Activated CD8-positive, alpha-beta T cell treated with anti-CD3 and anti-CD28 coated beads for 36 hours (primary cell): ENCODE data around the gene DNAJC27. TPM values are rescaled to one million over a fixed set of nuclear protein-coding genes. Genes with fewer than 3 reads are reported as not detected.

Experiments used
- ATAC-seq: fragments of 200-7000 bp; cut with Tn5 transposase; one replicate; pipeline ENCODE4 v1.10.0; 2021; ENCODE audit warnings: mild to moderate bottlenecking, moderate library complexity
- CTCF ChIA-PET: fragments of 350-600 bp; sonication (Branson Sonifier 250); formaldehyde crosslinking; loops from one replicate; lab custom pipeline; 2021; ENCODE audit warnings: antibody characterized with exemption; lab: Charles Lee
- POLR2A ChIA-PET: fragments of 350-600 bp; sonication (Branson Sonifier 250); formaldehyde crosslinking; loops from one replicate; lab custom pipeline; 2021; ENCODE audit warnings: antibody characterized with exemption; lab: Charles Lee
- DNase-seq: peaks from one replicate; pipeline ENCODE4 v3.0.0-alpha.2; 2020
- H3K27ac Mint-ChIP-seq: one replicate; pipeline ENCODE4 v1.8.0; 2021; ENCODE audit warnings: mild to moderate bottlenecking, mixed read lengths
- H3K27me3 Mint-ChIP-seq: one replicate; pipeline ENCODE4 v1.8.0; 2021; ENCODE audit warnings: mixed read lengths
- H3K36me3 Mint-ChIP-seq: one replicate; pipeline ENCODE4 v1.8.0; 2021; ENCODE audit warnings: low read depth, mixed read lengths
- H3K4me1 Mint-ChIP-seq: one replicate; pipeline ENCODE4 v1.8.0; 2021; ENCODE audit warnings: low read depth, mixed read lengths
- H3K4me3 Mint-ChIP-seq: one replicate; pipeline ENCODE4 v1.8.0; 2021; ENCODE audit warnings: mild to moderate bottlenecking, moderate library complexity, mixed read lengths
- H3K9me3 Mint-ChIP-seq: one replicate; pipeline ENCODE4 v1.8.0; 2021; ENCODE audit warnings: mixed read lengths
- intact Hi-C: fragments of 100-400 bp; cut with micrococcal nuclease; formaldehyde crosslinking; loops from one replicate; pipeline ENCODE4 v1.10.0; 2022
- total RNA-seq, 2 experiments: library from RNA; stranded (reverse); gene quantifications; one replicate each; pipeline ENCODE4 v1.2.3, GENCODE V29; 2021
- TF ChIP-seq, protein P1 (sequence below): fragments of 200-600 bp; IDR thresholded peaks from one replicate; pipeline ENCODE4 v1.8.0; 2022; ENCODE audit warnings: antibody characterized with exemption, mild to moderate bottlenecking

The DNAJC27 gene
- total RNA-seq, 2 experiments from 2014 or later = 5.2 to 6.6 TPM

DNA sequence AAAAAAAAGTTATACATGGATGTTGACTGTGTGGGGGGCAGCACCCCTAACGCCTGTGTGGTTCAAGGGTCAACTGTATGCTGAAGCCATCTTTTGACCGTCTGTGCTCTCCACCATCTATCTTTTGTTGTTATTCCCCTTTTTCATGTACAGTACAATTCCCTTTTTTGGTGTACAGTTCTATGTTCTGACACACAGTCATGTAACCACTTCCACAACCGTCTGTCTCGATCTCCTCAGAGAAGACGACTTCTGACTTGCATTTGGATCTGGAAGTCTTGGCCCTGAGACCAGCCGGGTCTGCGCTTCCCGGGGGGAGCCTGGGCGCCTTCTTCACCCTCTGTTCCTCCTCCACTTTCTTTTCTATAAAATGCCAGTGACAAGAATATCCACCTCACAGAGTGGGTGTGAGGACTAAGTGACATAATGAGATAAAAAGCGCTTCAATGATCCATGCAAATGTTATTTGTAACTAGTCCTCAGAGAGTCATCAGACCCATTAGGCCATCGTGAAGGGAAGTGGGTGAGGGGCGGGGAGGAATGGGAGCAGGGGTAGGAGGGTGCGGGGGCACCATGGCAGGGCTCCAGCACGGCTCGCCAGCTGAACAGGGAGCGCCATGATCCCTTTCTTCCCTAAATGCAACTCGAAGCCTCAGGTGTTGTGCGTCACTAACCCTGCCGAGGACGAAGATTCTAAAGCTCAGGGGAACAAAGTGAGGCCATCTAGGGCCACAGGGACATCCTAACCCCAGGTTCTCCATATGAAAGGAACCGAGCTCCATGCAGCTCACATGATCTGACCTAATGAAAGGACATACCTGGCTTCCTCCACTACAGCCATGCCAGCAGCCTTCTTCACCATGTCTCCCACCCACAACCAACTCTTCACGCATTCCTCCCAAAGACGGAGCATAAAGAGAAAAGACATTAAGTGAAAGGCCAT, 68.3 kb downstream of the DNAJC27 start:
- Mint-ChIP-seq H3K27me3 (no peaks in the 10 kb centered on the region), H3K36me3 (peaks cover 49% of the 10 kb centered on the region), H3K9me3 (no peaks in the 10 kb centered on the region), H3K4me1 (peaks cover 4% of the 10 kb centered on the region), H3K27ac (no peak overlapping the region), H3K4me3 (no peak overlapping the region)
- POLR2A ChIA-PET = no interaction called here
- intact Hi-C loops = no loop called here
- ATAC-seq (no peak), DNase-seq (no peak)
- TF ChIP-seq, protein P1, sequence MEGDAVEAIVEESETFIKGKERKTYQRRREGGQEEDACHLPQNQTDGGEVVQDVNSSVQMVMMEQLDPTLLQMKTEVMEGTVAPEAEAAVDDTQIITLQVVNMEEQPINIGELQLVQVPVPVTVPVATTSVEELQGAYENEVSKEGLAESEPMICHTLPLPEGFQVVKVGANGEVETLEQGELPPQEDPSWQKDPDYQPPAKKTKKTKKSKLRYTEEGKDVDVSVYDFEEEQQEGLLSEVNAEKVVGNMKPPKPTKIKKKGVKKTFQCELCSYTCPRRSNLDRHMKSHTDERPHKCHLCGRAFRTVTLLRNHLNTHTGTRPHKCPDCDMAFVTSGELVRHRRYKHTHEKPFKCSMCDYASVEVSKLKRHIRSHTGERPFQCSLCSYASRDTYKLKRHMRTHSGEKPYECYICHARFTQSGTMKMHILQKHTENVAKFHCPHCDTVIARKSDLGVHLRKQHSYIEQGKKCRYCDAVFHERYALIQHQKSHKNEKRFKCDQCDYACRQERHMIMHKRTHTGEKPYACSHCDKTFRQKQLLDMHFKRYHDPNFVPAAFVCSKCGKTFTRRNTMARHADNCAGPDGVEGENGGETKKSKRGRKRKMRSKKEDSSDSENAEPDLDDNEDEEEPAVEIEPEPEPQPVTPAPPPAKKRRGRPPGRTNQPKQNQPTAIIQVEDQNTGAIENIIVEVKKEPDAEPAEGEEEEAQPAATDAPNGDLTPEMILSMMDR = no peak
- CTCF ChIA-PET = no interaction called here

DNA sequence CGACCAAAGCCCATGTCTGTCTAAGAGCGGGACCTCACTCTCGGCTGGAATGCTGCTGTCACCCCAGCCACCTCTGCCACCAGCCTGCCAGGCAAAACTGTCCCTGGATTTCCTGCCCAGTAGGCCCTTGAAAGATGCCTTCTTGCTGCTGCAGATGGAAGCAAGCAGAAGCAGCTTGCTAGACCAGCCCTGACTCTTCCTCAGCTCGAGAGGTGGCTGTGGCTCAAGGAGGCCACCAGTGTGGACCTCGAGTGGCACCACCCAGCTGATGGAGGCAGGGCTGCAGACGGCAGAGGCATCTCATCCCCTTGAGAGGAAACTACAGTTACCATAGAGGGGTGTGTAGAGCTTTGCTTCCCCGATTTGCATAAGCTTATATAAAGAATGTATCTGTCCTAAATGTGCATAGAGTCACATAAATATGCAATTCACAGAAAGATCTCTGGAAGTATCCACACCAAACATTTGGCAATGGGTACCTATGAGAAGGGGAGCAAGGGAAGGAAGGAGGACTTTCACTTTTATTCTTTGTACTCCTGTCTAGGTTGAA, 72.3 kb downstream of the DNAJC27 start:
- CTCF ChIA-PET = no interaction called here
- H3K4me3 Mint-ChIP-seq = no peak overlapping the region
- peaks cover 76% of the 10 kb centered on the region for H3K36me3 Mint-ChIP-seq
- ATAC-seq (no peak), DNase-seq (no peak)
- H3K4me1 Mint-ChIP-seq = no peaks in the 10 kb centered on the region
- H3K27me3 Mint-ChIP-seq = no peaks in the 10 kb centered on the region
- intact Hi-C loops = no loop called here
- H3K9me3 Mint-ChIP-seq = peaks cover 24% of the 10 kb centered on the region
- POLR2A ChIA-PET = no interaction called here
- no peak overlapping the region for H3K27ac Mint-ChIP-seq
- TF ChIP-seq, protein P1 = no peak

DNA sequence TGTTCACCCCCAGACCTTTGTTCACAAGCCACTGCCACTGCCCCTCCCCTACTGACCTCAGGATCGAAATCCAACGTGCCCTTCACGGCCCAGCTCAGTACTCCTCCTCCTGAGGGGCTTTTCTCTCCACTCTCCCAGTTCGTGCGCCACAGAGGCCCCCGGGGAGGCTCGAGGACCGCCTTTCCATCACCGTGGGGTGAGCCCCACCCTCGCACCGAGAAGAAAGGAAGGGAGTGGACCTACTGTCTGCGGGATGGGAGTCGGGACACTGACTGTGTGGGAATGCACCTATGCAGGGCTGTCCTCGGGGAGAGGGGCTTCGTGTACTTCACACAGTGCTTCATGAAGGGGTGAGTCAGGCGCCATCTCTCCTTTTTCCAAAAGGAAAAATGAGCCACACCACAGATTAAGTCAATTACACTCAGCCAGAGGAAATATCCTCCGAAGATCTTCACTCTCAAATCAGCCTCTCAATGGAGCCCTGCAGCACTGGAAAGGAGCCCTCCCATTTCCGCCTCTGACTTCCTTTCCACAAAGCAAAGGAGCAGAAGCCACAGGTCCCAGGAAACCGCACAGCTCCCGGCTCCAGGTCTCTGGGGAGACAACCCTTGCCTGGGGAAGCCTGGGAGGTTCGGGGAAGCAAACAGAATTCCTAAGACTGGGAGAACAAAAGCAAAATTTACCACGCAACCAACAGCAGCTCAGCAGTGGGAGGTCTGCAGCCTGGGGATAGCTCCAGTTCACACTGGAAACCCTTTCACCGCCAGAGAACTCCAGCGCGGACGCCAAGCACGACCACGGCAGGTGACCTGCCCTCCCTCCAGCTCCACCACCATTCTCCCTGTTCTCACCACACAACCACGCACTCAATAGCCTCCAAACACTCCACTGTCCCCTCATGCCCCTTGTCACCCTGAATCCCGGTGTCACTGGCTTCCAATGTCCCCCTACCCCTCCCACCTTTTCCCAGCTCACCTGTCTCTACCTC, 73.3 kb downstream of the DNAJC27 start:
- CTCF ChIA-PET = no interaction called here
- POLR2A ChIA-PET = no interaction called here
- Mint-ChIP-seq H3K36me3 (peaks cover 72% of the 10 kb centered on the region), H3K9me3 (peaks cover 27% of the 10 kb centered on the region), H3K27ac (no peak overlapping the region), H3K27me3 (no peaks in the 10 kb centered on the region), H3K4me3 (no peak overlapping the region), H3K4me1 (no peaks in the 10 kb centered on the region)
- DNase-seq (no peak), ATAC-seq (no peak)
- TF ChIP-seq, protein P1 = no peak
- intact Hi-C loops = no loop called here

DNA sequence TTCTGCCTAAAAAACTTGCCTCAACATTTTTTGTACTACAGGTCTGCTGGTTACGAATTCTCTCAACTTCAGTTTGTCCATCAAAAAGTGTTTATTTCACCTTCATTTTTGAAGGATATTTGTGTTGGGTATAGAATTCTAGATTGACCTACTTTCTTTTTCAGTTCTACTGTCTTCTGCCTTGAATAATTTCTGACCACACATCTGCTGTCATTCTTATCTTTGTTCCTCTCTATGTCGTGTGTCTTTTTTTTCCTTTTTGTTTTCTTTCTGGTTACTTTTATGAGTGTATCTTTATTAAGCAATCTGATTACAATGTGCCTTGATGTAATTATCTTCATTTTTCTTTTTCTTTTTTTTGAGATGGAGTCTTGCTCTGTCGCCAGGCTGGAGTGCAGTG, 77.0 kb downstream of the DNAJC27 start:
- Mint-ChIP-seq H3K4me1 (no peaks in the 10 kb centered on the region), H3K27ac (no peak overlapping the region), H3K36me3 (peaks cover 55% of the 10 kb centered on the region), H3K4me3 (no peak overlapping the region), H3K9me3 (peaks cover 29% of the 10 kb centered on the region), H3K27me3 (no peaks in the 10 kb centered on the region)
- ATAC-seq (no peak), DNase-seq (no peak)
- ChIA-PET POLR2A (no interaction called here), CTCF (no interaction called here)
- intact Hi-C loops = no loop called here
- TF ChIP-seq, protein P1 = no peak
